Activated T-cell treated with anti-CD3 and anti-CD28 coated beads, Interleukin-2, amount 50 U/mL, for 1 hour (primary cell): ENCODE data around the gene SLFNL1.

Source experiments
- DNase-seq: peaks from one replicate; pipeline ENCODE4 v3.0.0-alpha.2; 2020

Gene SLFNL1

DNA sequence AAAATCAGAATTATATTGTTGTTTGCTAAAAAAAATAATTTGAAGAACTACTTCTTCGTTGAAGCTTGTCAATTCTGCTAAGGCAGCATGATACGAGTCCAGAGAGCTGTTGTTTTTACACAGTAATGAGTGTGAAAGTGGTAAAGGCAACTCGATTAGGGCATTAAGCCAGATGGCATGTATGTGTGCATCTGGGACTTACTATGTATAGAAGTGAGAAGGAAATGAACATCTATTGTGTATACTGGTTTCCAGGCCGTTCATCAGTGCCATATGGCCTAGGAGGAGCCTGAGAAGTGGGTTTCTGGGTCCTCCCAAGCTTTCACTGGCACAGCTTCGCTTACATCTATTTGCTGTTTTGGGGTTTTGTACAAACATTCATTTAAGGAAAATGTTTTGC lies 36.4 kb downstream of the SLFNL1 start:
- no peak for DNase-seq

DNA sequence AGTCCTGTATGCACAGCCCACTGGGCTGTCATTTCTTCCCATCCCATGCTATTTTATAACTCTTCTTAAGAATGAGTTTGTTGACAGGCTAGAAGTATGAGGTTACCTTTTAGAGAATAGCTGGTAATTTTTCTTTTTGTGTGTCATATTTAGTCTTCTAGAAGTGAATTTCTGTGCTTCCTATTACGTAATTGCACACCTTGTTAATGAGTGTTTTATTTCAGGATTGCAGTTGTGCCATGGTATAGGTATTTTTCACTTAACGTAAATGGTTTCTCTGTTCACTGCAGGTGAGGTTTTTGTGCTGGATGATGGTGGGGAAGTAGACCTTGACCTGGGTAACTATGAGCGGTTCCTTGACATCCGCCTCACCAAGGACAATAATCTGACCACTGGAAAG lies 37.0 kb downstream of the SLFNL1 start:
- DNase-seq = no peak

DNA sequence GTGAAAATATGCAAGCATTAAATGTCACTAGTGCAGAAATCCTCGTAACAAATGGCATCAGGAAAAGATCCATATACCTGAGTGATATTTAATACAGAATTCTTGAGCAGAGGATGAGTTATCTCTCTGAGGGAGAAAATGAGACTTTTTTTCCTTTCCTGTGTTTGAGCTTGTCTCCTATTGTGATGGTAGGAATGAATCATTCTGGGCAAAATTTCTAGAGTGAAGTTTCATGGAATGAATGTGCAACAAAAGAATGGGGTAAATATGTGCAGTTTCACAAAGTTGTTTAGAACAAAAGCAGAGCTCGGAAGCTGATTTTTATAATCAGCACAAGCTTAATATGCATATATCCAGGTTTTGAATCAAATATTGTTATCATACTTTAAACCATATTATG lies 37.5 kb downstream of the SLFNL1 start:
- DNase-seq = no peak

DNA sequence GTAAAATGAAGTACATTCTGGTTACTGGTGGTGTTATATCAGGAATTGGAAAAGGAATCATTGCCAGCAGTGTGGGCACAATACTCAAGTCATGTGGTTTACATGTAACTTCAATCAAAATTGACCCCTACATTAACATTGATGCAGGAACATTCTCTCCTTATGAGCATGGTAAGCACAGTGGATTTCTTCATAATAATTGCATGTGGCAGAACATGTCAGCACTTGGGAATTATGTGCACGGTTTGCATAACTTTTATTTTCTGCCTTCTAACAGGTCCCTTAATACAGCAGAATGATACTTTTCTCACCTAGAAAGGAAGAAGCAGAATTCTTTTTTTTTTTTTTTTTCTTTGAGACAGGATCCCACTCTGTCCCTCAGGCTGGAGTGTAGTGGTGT lies 38.2 kb downstream of the SLFNL1 start:
- no peak for DNase-seq

DNA sequence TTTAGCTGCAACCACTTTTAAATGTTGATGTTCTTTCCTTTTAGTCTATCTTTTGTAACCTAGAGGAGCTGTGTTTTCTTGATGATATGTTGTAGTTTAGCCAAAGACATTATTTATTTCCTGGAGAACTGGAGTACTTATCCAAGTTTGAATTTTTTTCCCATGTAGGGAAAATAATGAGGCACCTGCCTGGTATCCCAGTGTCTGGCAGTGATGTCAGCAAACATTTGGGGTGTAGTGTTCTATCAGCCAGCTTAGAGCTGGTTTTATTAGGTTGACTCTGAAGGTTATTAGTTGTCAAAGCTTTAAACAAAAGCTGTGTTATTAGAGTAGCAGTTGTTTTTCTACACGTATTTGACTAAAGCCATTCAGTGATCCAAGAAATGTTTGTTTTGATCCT lies 38.8 kb downstream of the SLFNL1 start:
- DNase-seq = no peak

DNA sequence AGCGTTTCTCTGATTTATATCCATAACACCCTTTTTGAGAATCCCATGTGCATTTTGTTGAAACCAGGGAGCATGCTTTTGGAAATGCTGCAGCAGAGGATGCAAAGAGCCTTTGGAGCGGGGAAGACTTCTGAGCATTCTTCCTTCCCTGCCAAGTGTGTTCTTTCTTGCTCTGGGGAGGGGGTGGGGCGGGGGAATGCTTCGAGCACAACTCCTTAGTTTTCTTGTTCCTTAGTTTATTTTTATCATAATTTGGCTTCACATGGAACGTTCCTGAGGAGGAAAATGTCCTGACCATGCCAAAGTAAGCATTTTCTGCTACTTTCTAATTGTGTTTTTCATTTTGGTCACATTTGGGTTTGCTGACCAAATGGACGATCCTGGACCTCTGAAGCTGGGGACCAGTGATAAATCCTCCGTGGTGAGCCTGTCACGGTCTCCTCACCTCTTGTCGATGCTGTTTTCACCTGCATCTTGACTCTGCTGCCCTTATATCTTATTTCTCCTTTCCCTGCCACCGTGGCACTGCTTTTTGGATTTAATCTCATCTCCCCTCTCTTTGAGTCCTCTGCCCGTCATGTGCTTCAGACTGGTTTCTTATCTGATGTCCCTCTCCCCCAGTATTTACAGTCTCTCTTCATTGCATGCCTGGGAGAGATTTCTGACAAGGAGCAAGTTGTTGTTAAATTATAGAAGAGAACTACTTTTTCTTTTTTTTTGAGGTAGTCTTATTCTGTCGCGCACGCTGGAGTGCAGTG lies 39.7 kb downstream of the SLFNL1 start:
- DNase-seq = no peak

DNA sequence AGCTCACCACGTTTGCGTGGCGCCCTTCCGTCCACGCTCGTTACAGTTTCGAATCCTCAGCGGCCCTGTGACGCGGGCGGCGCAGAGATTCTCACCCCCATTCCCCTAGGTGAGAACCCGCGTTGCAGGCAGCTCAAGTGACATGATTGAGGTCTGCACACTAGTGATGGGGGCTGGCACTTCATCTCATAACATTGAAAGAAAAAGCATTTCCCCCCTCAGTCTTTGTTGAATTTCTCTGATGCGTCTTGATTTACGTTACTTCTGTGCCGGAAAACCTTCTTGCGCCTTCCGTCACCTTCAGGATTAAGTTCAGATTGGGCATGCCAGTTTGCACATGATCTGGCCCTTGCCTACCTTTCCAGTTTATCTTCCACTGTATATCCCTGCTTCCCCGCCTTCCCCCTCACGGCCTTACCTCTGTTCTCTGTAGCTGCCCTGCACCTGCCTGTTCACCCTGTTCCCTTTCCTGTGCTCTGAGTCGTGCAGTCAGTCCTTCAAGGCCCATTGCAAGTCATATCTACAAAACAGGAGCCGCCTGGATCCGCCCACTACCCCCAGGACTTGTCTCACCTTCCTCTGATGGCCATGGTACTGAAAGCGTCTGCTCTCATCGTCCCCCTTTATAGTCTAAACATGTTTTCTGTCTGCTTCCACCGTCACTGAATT lies 40.9 kb downstream of the SLFNL1 start:
- peak; percentile 65 for DNase-seq

DNA sequence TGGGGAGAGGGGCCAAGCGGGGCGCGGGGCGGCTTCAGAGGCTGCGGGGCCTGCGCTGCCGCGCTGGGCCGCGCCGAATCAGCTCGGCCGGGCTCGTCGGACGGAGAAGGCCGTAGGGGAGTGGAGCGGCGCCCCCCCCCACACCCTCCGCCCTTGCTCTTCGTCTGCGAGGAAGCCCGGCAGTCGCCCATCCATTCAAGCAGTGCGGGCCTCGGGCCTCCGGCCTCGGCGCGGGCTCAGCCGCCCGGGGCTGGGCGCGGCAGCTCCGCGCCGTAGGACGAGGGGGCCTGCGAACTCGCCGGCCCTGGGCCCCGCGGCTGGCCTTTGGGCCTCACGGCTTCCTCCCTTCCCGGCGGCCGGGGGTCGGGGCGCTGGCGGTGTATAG lies 41.5 kb downstream of the SLFNL1 start:
- no peak for DNase-seq

DNA sequence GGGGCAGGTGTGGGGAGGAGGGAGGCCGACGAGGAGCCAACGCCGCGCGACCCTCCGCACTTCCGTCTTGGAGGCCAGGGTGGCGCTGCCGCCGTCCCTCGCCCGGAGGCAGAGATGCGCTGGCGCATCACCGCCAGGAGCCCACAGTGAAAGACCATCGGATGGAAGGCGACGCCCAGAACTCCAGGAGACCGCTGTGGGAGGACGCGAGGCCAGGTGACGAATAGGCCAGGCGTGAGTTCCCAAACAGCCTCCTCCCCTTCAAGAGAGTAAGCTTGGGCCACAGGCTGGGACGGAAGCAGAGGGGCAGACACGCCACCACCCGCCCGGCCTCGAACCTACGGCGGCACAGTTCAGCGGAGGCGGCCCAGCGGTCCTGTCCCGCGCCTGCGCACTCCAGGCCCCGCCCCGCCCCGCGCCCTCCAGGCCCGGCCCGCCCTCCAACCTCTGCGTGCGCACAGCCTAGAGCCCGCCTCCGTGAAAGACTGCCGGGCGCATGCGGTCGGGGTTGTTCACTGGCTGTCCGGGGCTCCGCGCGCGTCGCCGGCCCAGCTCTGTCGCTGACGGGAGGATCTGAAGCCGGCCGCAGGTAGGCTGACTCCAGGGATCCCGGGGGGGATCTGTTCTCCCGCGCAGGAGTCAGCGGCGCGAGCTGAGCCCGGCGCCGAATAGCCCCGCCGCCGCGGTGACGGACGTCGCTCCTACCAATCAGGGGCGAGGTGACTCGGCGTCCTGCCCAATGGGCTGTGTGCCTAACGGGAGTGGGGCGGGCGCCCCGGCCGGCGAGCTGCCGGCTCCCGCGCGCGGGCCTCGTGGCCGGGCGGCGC lies 42.1 kb downstream of the SLFNL1 start, which contains the start of gene CTPS1:
Gene CTPS1 (plus strand): TSS at position 456 of the 827 bp plus-strand sequence. CDS start 3,595 bp downstream, outside the sequence.
- peak; percentile 98 for DNase-seq

DNA sequence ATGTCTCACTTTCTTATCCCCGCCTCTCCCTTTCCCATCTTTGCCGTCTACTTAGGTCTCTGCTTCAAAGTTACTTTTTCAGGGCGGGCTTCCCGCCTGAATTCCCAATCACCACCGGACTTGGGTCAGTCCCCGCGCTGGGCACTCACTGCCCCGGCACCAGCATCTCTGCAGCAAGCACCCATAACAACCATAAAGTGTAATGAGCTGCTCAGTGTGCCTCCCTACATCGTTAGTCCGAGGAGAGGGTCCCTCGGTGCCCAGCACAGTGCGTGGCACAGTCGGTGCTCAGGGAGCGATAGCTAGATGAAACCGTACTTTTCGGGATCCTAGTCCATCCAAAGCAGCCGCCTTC lies 42.7 kb downstream of the SLFNL1 start:
- DNase-seq = no peak

DNA sequence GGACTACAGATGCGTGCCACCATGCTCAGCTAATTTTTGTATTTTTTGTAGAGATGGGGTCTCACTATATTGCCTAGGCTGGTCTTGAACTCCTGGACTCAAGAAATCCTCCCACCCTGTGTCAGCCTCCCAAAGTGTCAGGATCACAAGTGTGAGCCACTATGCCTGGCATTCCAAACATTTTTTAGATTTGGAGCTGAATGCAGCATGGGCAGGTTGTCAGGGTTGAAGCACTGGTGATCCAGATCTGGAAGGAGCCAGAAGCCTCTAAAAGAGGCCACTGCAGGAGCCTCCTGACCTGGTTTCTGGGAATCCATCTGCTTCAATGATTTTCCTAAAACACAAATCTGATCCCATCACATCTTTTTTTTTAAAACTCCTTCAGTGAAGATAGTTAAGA lies 43.8 kb downstream of the SLFNL1 start:
- DNase-seq = no peak

DNA sequence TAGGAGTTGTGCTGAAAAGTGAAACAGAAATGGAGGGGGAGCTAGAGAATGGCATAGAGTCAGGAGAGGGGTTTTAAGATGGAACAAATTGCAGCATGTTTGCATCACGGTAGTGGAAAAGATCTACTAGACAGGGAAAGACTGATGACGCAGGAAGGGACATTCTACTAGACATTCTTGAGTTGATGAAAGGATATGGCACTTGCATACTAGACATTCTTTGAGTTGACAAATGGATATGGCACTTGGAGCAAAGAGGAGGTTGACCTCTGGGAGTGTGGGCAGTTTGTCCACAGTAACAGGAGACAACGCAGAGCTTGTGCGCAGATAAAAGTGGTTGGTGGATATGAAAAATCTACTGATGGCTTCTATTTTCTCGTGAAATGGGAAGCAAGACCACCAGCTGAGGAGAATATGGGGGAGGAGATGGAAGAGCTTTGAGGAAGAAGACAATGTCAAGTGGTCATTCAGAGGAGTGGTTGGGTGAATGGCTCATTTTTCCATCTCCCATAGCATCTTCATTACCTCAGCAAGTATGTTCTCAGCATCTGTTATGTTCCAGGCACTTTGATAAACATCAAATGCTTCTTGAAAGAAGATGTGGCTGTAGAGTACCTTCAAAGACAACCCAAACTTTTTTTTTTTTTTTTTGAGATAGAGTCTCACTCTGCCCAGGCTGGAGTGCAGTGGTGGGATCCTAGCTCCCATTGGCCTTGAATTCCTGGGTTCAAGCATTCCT lies 44.4 kb downstream of the SLFNL1 start:
- no peak for DNase-seq

DNA sequence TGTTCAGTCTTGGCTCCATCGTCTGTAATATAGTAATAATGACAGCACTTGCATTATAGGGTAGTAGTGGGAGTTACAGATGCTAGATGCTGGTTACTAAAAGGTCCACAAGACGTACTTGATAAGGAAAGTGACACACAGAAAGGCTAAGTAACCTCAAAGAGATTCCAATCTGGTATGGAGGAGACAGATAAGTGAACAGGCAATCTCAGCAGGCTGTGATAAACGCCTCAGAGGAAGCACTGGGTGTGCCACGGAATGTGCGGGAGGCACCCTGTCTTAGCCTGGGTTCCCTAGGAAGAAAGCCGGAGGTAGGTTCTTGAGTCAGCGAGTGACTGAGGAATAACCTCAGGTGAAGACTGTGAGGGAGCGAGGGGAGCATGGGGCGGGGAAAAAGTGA lies 46.6 kb downstream of the SLFNL1 start:
- DNase-seq = no peak

DNA sequence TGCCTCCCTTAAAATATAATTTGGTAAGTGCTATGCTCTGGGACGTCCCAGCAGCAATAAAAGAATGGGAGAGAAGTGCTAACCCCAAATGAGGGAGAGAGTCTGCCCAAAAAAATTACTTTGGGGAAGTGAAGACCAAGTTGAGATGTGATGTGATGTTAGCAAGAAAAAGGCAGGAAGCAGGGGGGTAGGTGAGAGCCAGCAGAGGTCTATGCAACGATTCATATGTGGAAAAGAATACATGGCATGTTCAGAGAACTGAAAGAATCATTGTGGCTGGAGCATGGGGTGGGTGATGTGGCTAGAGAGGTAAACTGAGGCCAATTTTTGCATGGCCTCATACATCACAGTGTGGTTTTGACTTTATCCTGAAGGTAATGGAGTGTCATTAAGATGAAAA lies 47.6 kb downstream of the SLFNL1 start:
- no peak for DNase-seq

DNA sequence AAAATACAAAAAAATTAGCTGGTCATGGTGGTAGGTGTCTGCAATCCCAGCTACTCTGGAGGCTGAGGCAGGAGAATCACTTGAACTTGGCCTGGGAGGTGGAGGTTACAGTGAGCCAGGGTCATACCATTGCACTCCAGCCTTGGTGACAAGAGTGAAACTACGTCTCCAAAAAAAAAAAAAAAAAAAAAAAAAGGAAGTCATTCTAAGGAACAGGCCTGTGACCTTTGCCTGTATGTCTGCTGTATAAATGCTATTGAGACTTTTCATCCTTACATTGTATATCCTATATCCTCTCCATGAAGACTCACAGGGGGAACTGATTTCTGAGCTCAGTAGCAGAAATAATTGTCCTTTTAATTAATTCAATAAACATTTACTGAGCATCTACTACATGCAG lies 49.6 kb downstream of the SLFNL1 start:
- DNase-seq = no peak

DNA sequence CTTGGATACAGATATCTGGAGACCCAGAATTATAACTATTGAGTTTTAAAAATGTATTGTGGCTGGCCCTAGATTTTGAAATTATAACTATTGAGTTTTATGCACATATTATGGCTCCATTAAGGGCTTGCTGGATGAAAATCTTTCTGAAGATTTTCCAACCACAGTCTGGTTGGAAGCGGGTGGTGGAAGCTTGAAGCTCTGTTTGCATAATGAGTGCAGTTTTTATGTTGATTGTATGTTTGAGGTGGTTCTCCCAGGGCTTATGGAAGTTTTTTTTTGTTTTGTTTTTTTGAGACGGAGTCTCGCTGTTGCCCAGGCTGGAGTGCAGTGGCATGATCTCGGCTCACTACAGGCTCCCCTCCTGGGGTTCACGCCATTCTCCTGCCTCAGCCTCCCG lies 52.1 kb downstream of the SLFNL1 start:
- DNase-seq = no peak

DNA sequence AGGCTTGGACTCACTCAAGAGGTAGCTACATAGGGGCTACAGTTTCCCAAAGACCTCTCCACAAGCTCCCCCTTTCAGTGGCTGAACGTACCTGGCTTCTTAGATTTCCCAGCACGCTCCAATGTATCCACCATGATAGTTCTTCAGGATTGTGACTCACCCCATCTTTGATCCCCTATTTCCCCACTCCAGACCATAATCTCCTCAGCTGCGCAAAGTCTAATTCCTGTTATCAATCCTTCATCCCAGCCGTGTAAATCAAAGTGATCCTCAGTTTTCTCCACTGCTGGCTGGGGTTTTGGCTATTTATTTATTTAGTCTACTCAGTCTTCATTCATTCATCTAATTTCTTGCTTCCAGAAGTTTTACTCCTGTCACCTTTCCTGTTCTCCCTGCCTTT lies 55.1 kb downstream of the SLFNL1 start:
- no peak for DNase-seq
